ENCODE data around the gene CDC16.
A peak's percentile ranks its signal among the peaks of the same experiment; 100 is the strongest.

The CDC16 gene

GRCh38 chr13:114213980-114214379 is 20.7 kb upstream of the CDC16 start:
- TF ChIP-seq, protein P1, sequence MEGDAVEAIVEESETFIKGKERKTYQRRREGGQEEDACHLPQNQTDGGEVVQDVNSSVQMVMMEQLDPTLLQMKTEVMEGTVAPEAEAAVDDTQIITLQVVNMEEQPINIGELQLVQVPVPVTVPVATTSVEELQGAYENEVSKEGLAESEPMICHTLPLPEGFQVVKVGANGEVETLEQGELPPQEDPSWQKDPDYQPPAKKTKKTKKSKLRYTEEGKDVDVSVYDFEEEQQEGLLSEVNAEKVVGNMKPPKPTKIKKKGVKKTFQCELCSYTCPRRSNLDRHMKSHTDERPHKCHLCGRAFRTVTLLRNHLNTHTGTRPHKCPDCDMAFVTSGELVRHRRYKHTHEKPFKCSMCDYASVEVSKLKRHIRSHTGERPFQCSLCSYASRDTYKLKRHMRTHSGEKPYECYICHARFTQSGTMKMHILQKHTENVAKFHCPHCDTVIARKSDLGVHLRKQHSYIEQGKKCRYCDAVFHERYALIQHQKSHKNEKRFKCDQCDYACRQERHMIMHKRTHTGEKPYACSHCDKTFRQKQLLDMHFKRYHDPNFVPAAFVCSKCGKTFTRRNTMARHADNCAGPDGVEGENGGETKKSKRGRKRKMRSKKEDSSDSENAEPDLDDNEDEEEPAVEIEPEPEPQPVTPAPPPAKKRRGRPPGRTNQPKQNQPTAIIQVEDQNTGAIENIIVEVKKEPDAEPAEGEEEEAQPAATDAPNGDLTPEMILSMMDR (IDR thresholded peaks at IDR 0.05; ENCODE audit: low read depth, low read length, missing control alignments) = no peak
- DNase-seq (ENCODE audit: low read depth) = no peak
- no peak overlapping the region for H3K4me3 ChIP-seq (ENCODE audit: low read depth, low read length)

GRCh38 chr13:114219392-114219791 is 15.3 kb upstream of the CDC16 start:
- no peak for DNase-seq (ENCODE audit: low read depth)
- H3K4me3 ChIP-seq (ENCODE audit: low read depth, low read length) = no peak overlapping the region
- TF ChIP-seq, protein P1 (IDR thresholded peaks at IDR 0.05; ENCODE audit: low read depth, low read length, missing control alignments) = no peak

DNA sequence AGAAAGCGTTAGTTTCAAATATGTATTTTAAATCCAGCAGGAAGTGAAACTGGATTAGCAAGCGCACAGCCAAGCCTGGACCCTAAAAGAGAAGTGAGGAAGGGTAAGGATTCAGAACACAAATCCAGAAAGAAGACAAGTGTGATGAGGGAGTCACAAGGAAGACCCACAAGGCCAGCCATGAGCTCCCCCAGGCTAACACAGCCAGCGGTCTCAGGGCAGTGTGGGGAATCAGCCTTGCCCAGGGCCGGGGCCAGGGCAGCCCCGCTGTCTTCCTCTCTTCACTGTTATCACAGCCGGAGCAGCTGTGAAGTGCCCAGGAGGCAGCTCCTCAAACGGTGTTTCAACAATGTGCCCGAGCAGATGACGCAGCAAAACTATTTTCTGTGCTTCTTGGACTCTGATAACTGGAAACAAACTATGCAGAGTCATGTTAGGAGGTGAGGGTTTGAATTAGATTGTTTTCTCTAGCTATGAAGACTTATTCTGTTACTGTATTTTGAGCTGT is 12.2 kb upstream of the CDC16 start:
- TF ChIP-seq, protein P1 (IDR thresholded peaks at IDR 0.05; ENCODE audit: low read depth, low read length, missing control alignments) = no peak
- no peak overlapping the region for H3K4me3 ChIP-seq (ENCODE audit: low read depth, low read length)
- no peak for DNase-seq (ENCODE audit: low read depth)

DNA sequence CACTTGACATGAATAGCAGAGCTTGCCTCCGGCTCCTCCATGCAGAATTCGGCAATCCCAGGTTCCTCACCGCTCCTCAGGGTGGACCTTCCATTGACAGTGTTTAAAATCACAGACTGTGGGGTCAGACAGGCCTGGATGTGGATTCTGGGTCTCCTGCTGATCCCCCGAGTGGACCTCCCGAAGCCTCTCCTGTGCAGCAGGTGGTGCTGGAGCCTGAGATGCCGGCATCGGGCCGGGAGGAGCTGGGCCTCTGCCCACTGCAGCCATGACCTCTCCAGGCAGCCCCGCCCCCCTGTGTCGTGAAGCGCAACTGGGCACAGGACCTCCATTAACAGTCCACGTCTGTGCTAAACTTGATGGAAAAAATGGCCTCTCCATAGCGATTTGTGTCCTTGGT is 10.5 kb upstream of the CDC16 start:
- DNase-seq (ENCODE audit: low read depth) = no peak
- H3K4me3 ChIP-seq (ENCODE audit: low read depth, low read length) = no peak overlapping the region
- TF ChIP-seq, protein P1 (IDR thresholded peaks at IDR 0.05; ENCODE audit: low read depth, low read length, missing control alignments) = no peak

GRCh38 chr13:114225610-114226009 is 9.1 kb upstream of the CDC16 start:
- TF ChIP-seq, protein P1 (IDR thresholded peaks at IDR 0.05; ENCODE audit: low read depth, low read length, missing control alignments) = no peak
- no peak for DNase-seq (ENCODE audit: low read depth)
- no peak overlapping the region for H3K4me3 ChIP-seq (ENCODE audit: low read depth, low read length)

DNA sequence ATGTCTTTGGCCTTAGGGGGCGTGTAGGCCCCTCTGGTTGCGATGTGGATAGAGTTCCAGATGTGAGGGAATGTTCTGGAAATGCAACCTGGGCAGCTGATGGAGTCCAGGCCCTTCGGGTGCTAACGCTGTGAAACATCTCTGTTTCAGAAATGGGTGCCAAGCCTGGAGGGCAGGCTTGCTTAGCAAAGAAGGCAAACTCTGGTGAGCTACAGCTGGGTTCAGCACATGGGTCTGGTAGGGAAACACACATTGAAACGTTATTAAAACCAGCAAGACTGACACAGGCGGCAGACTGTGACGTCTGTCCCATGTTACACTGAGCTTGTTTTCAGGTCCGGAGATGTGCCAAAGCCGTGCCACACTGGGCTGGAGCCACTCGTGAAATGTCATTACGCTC is 8.6 kb upstream of the CDC16 start:
- TF ChIP-seq, protein P1 (IDR thresholded peaks at IDR 0.05; ENCODE audit: low read depth, low read length, missing control alignments) = no peak
- no peak for DNase-seq (ENCODE audit: low read depth)
- no peak overlapping the region for H3K4me3 ChIP-seq (ENCODE audit: low read depth, low read length)

GRCh38 chr13:114226699-114227323 is 7.9 kb upstream of the CDC16 start:
- TF ChIP-seq, protein P1 (IDR thresholded peaks at IDR 0.05; ENCODE audit: low read depth, low read length, missing control alignments) = peak; percentile 98
- DNase-seq (ENCODE audit: low read depth) = peak; percentile 59
- H3K4me3 ChIP-seq (ENCODE audit: low read depth, low read length) = no peak overlapping the region

Measured in GM12864 (cell line).